OCI-LY1 (cell line): ENCODE data around the gene SIX1.

Experiments
- CTCF ChIP-seq: fragments of 200-600 bp; sonication (generic), shearing (Covaris generic); IDR thresholded peaks from 2 replicates; pipeline ENCODE4 v1.5.1; 2017; ENCODE audit warnings: mild to moderate bottlenecking, antibody characterized with exemption, low read length, moderate library complexity, mixed read lengths
- EZH2 ChIP-seq: fragments of 200-600 bp; sonication (generic), shearing (Covaris generic); IDR thresholded peaks from 2 replicates; pipeline ENCODE4 v1.8.0; 2017; ENCODE audit warnings: borderline replicate concordance, mixed run types, mild to moderate bottlenecking, antibody characterized with exemption, low read length, moderate library complexity, mixed read lengths

- TF ChIP-seq CTCF (peak; percentile 55), EZH2 (no peak)
These were observed 7.6 kb upstream of the SIX1 start for GRCh38 chr14:60656686-60657455.
